ENCODE results near the gene KLHL36.

Gene KLHL36

GRCh38 chr16:84699712-84700445 is 51.6 kb downstream of the KLHL36 start, which contains the start of gene USP10:
Gene USP10 (plus strand): TSS chr16:84700000. CDS start chr16:84700091, 91 bp downstream.
- DNase-seq = peak; percentile 80

- peak; percentile 28 for DNase-seq
These were observed 52.4 kb downstream of the KLHL36 start for GRCh38 chr16:84700446-84701300.

DNA sequence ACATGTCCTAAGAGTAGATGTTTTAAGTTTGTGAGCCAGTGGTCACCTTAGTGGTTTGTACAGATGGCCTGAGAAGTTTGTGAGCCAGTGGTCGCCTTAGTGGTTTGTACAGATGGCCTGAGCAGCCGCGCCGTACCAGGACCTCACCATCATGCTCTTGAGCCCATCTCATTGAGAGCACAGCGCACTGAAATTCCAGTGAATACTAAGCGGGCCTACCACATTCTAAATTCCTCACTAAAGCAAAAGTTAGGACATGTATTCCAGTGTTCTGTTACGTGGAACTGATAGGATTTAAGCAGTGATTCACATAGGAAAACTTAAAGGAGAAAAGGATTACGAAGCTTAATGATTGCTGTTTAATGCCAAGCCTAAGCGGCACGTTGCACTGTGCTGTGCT is 55.4 kb downstream of the KLHL36 start:
- no peak for DNase-seq

GRCh38 chr16:84704253-84704652 is 55.9 kb downstream of the KLHL36 start:
- DNase-seq = no peak

DNA sequence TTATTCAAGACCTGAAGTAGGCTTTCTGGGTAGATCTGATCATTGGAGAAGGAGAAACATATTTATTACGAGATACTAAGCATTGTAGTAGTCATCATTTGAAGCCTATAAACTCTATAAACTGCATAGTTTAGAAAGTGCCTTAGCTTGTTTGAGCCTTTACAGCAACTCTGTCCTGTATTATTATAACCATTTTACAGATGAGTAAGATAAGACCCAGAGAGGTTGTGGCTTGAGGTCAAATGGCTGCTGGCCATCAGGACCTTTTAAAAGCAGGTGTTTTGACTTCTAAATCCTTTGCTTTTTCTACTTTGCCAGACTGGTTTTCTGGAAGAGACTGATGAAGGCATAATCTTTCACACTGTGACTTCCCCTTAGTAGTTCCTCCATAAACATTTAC is 58.5 kb downstream of the KLHL36 start:
- no peak for DNase-seq

DNA sequence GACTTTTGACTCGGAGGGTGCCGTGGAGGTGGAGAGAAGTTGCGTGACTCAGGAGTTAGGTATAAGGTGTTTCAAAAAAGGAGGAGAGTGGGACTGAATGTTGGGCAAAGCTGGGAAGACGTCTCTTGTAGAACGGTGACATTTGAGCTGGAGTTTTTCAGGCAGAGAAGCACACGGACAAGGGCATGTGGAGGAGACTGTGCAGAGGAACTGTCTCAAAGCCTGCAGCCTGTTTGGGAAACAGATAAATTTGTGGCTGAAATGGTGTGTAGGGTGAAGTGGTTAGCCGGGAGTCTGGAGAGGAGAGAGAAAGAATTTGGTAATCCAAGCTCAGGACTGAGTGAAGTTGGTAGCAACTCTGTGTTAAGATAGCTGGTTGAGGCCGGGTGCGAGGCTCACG is 61.3 kb downstream of the KLHL36 start:
- DNase-seq = no peak

- DNase-seq = no peak
These were observed 62.4 kb downstream of the KLHL36 start for GRCh38 chr16:84710686-84711085.

All from stimulated activated CD4-positive, alpha-beta T cell treated with anti-CD3 and anti-CD28 coated beads, Interleukin-12 subunit alpha, Interleukin-12 subunit beta, amount 100 ng/mL, for 4 hours (primary cell).